Thyroid gland (tissue), 4 donors: ENCODE data around the gene SOCS4. TPM values are rescaled to one million over a fixed set of nuclear protein-coding genes. Genes with fewer than 3 reads are reported as not detected.
"Not testable (repeated sequence)": the region's sequence is repeated elsewhere in the genome, so short reads cannot be mapped to it uniquely, and the experiment has no call there.

Experiments used
- DNase-seq, 2 donors: peaks; one replicate each; pipeline ENCODE4 v3.0.0-alpha.2; 2019
- H3K27ac ChIP-seq, 3 donors: fragments of 200-600 bp; sonication (generic); 1 replicate in 2 of 3; 2 replicates in 1 of 3; pipeline ENCODE4 v1.5.1; 2016 to 2019; ENCODE audit warnings: mild to moderate bottlenecking in 1 of 3, moderate library complexity in 1 of 3
- H3K27me3 ChIP-seq: fragments of 200-600 bp; sonication (generic); one replicate; pipeline ENCODE4 v1.5.1; 2019
- H3K36me3 ChIP-seq, 2 donors: fragments of 200-600 bp; sonication (generic); one replicate each; pipeline ENCODE4 v1.5.1; 2016 to 2019
- H3K4me1 ChIP-seq, 2 donors: fragments of 200-600 bp; sonication (generic); one replicate each; pipeline ENCODE4 v1.5.1; 2017 to 2019
- H3K4me3 ChIP-seq, 3 donors: fragments of 200-600 bp; sonication (generic); replicated peaks in 1 of 3; 1 replicate in 2 of 3; 2 replicates in 1 of 3; pipeline ENCODE4 v1.5.1; 2016; ENCODE audit warnings: mild to moderate bottlenecking in 1 of 3
- H3K9me3 ChIP-seq: fragments of 200-600 bp; sonication (generic); one replicate; pipeline ENCODE4 v1.5.1; 2017
- POLR2A ChIP-seq, 2 donors: fragments of 450-650 bp; IDR thresholded peaks; one replicate each; pipeline ENCODE4 v1.6.1; 2017; ENCODE audit warnings: antibody characterized with exemption in 2 of 2, mild to moderate bottlenecking in 2 of 2, moderate library complexity in 1 of 2
- WGBS, 2 donors: methylation state at CpG; one replicate each; pipeline ENCODE4 v1.1.5; 2017; 5-methylcytosine and 5-hydroxymethylcytosine counted together
- intact Hi-C: fragments of 100-400 bp; cut with DNase I; formaldehyde crosslinking; loops from one replicate; pipeline ENCODE4 v1.15.1; 2023
- total RNA-seq, 4 donors: library from RNA; depleted of rRNA; stranded (reverse); fragments of >200 nt; gene quantifications; one replicate each; pipeline ENCODE4 v1.2.3, GENCODE V29; 2016
- TF ChIP-seq, protein P1 (sequence below), 6 experiments: fragments of 200-600 bp in 3 of 6; fragments of 450-650 bp in 3 of 6; sonication (generic) in 3 of 6; IDR thresholded peaks; one replicate each; pipeline ENCODE4 v1.5.1; 2016 to 2019; ENCODE audit warnings: antibody characterized with exemption in 6 of 6, mild to moderate bottlenecking in 2 of 6, inconsistent platforms in 1 of 6, moderate library complexity in 1 of 6

The SOCS4 gene
- total RNA-seq, 4 donors from 2014 or later = 18.2 to 26.5 (median 19.7) TPM

DNA sequence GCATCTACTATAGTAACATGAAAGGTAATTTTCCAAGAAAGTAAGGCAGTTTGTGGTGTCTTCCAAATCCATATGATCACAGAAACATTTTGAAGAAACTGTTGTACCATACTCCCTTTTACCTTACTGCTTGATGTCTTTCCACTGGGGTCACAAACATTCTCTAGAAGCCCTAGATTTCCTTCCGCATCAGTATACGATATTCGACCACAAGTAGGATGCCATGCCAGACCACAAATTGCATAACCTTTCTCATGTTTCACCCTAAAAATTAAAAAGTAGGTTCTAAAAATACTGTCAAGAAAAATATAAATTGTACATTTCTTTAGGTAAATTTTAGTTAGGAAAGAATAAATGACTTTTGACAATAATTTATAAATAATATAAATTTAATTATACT is 26.7 kb upstream of the SOCS4 start:
- H3K4me1 ChIP-seq = no peaks in the 10 kb centered on the region
- H3K9me3 ChIP-seq = no peaks in the 10 kb centered on the region
- H3K36me3 ChIP-seq = no peaks in the 10 kb centered on the region
- TF ChIP-seq, protein P1, sequence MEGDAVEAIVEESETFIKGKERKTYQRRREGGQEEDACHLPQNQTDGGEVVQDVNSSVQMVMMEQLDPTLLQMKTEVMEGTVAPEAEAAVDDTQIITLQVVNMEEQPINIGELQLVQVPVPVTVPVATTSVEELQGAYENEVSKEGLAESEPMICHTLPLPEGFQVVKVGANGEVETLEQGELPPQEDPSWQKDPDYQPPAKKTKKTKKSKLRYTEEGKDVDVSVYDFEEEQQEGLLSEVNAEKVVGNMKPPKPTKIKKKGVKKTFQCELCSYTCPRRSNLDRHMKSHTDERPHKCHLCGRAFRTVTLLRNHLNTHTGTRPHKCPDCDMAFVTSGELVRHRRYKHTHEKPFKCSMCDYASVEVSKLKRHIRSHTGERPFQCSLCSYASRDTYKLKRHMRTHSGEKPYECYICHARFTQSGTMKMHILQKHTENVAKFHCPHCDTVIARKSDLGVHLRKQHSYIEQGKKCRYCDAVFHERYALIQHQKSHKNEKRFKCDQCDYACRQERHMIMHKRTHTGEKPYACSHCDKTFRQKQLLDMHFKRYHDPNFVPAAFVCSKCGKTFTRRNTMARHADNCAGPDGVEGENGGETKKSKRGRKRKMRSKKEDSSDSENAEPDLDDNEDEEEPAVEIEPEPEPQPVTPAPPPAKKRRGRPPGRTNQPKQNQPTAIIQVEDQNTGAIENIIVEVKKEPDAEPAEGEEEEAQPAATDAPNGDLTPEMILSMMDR (IDR thresholded peaks at IDR 0.05) = no peak
- no peak for TF ChIP-seq POLR2A (IDR thresholded peaks at IDR 0.05)
- intact Hi-C loops = no loop called here
- H3K4me3 ChIP-seq = no peak overlapping the region
- no peak for DNase-seq
- 90 to 92% methylated on average over 3 of the region's 3 CpGs for WGBS, 2 donors
- H3K27ac ChIP-seq = no peak overlapping the region
- H3K27me3 ChIP-seq = no peaks in the 10 kb centered on the region

DNA sequence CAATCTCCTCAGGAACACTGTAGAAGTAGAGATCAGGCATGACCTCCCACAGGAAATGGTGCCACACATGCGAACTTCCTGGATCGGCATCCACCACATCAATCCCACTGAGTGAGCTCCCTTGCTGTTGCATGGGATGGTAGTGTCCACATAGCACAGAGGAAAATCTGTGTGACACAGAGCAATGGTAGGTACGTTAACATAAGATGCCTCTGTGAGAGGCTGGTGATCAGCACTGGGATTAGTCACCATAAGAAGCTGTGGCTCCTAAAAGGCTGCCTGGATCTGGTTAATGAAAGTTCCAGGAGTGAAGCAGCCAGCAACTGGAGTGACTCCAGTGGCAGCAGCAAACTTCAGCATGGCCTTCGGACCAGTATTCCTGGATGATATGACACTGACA is 22.0 kb upstream of the SOCS4 start:
- 70 to 80% methylated on average over 4 of the region's 4 CpGs for WGBS, 2 donors
- Histone ChIP-seq H3K9me3 (no peaks in the 10 kb centered on the region), H3K4me1 (no peaks in the 10 kb centered on the region), H3K27me3 (no peaks in the 10 kb centered on the region), H3K36me3 (no peaks in the 10 kb centered on the region), H3K27ac (no peak overlapping the region), H3K4me3 (no peak overlapping the region)
- intact Hi-C loops = no loop called here
- no peak for DNase-seq
- TF ChIP-seq, protein P1 (IDR thresholded peaks at IDR 0.05) = no peak
- no peak for TF ChIP-seq POLR2A (IDR thresholded peaks at IDR 0.05)

DNA sequence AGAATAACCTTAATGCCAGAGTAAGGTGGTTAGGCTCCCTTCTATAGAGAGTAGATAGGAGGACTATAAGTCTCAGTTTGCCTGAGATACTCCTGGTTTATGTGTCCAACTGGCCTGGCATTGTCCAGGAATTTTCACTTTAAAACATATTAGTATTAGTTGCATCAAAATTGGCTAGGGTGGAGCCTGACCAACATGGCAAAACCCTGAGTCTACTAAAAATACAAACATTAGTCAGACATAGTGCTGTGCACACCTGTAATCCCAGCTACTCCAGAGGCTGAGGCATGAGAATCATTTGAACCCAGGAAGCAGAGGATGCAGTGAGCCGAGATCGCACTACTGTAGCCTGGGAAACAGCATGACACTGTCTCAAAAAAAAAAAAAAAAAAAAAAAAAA is 12.0 kb upstream of the SOCS4 start:
- H3K4me3 ChIP-seq = no peak overlapping the region
- H3K4me1 ChIP-seq = no peaks in the 10 kb centered on the region
- intact Hi-C loops = no loop called here
- no peak overlapping the region for H3K27ac ChIP-seq
- WGBS, 2 donors = 88 to 92% methylated on average over 2 of the region's 2 CpGs
- H3K9me3 ChIP-seq = no peaks in the 10 kb centered on the region
- no peak for DNase-seq
- H3K36me3 ChIP-seq = no peaks in the 10 kb centered on the region
- TF ChIP-seq, protein P1 (IDR thresholded peaks at IDR 0.05) = no peak
- TF ChIP-seq POLR2A (IDR thresholded peaks at IDR 0.05) = no peak
- no peaks in the 10 kb centered on the region for H3K27me3 ChIP-seq

DNA sequence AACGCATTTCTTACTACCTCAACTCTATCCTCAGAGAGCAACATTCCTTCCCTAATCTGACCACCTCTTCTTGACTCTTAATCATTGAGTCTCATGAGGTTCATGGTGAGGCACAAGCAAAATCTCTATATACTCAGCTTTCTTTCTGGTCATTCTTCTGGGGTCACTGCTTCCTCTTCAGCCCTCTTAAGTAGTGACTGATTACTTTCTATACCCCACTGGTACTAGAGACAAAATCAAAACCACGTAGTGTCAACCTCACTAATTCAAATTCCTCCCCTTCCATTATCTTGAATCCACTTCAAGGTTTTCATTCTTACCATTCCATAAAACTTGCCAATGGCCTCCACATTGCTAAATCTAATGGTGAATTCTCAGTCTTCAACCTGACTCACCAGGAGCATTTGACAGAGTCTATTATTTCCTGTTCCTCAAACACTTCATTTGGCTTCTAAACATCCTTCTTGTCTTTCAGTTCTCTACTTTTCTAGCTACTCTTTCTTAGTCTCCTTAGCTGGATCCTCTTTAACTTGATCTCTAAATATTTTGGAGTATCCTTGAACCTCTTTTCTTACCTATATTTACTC is 7.0 kb upstream of the SOCS4 start:
- H3K27ac ChIP-seq = no peak overlapping the region
- no peaks in the 10 kb centered on the region for H3K36me3 ChIP-seq
- H3K4me1 ChIP-seq = no peaks in the 10 kb centered on the region
- intact Hi-C loops = no loop called here
- no peak overlapping the region for H3K4me3 ChIP-seq
- no peak for DNase-seq
- no peaks in the 10 kb centered on the region for H3K9me3 ChIP-seq
- WGBS, 2 donors = 95% methylated on average over 2 of the region's 2 CpGs
- no peaks in the 10 kb centered on the region for H3K27me3 ChIP-seq
- TF ChIP-seq POLR2A (IDR thresholded peaks at IDR 0.05) = no peak
- TF ChIP-seq, protein P1 (IDR thresholded peaks at IDR 0.05) = no peak

DNA sequence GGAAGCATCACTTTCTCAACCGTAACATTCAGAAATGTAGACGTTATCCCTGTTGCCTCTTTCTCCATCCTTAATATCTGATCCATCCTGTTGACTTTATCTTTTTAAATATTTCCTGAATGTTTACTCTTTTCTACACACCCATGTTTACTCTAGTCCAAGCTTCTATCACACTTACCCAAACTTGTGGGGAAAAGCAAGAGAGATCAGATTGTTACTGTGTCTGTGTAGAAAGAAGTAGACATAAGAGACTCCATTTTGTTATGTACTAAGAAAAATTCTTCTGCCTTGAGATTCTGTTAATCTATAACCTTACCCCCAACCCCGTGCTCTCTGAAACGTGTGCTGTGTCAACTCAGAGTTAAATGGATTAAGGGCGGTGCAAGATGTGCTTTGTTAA is 2.7 kb upstream of the SOCS4 start:
- intact Hi-C loops, H3K27ac ChIP-seq, H3K27me3 ChIP-seq, H3K9me3 ChIP-seq, DNase-seq, H3K36me3 ChIP-seq, H3K4me3 ChIP-seq: not testable (repeated sequence)
- H3K4me1 ChIP-seq = peaks cover 13 to 19% of the 10 kb centered on the region in 2 donors
- 63 to 85% methylated on average over 5 of the region's 5 CpGs for WGBS, 2 donors

DNA sequence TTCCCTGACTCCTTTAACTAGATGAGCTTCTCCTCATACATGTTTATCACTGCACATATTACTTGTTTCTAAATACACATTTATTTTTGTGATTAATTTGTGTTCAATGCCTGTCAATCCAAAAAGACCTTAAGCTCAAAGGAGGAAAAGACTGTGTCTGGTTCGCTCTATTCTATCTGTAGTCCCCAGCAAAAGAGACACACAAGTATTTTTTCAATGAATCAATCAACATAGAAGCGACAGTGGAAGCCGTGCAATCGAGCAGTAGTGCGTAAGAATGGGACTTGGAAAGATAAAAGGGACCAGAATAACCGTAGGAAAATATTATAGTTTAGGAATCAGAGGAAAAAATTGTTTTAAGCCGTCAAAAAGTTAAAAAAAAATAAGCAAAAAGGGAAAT is 1.1 kb upstream of the SOCS4 start:
- no peak for DNase-seq
- 26 to 35% methylated on average over 7 of the region's 7 CpGs for WGBS, 2 donors
- intact Hi-C loops = no loop called here

More for the DNA sequence above, 1.1 kb upstream of the SOCS4 start:
- no peaks in the 10 kb centered on the region for H3K36me3 ChIP-seq
- no peaks in the 10 kb centered on the region for H3K9me3 ChIP-seq
- H3K4me3 ChIP-seq = no peak overlapping the region
- peaks cover 13 to 26% of the 10 kb centered on the region in 2 donors for H3K4me1 ChIP-seq
- no peak for TF ChIP-seq POLR2A (IDR thresholded peaks at IDR 0.05)
- TF ChIP-seq, protein P1 (IDR thresholded peaks at IDR 0.05) = no peak
- no peaks in the 10 kb centered on the region for H3K27me3 ChIP-seq
- no peak overlapping the region for H3K27ac ChIP-seq
